Endodermal cell (in vitro differentiated cells): ENCODE measurements around the gene OR10G8. TPM values are rescaled to one million over a fixed set of nuclear protein-coding genes. Genes with fewer than 3 reads are reported as not detected.

ENCODE experiments used
- DNase-seq: peaks from one replicate; pipeline ENCODE4 v3.0.0-alpha.2; 2017
- H3K27ac ChIP-seq: 2 replicates; pipeline ENCODE4 v1.5.1; 2013; ENCODE audit warnings: mild to moderate bottlenecking, low read depth, low read length, moderate library complexity
- H3K27me3 ChIP-seq: 2 replicates; pipeline ENCODE4 v1.6.1; 2013; ENCODE audit warnings: mild to moderate bottlenecking, low read length, moderate library complexity; ENCODE audit not compliant: insufficient read depth, control insufficient read depth, poor library complexity, severe bottlenecking
- H3K36me3 ChIP-seq: 2 replicates; pipeline ENCODE4 v1.7.0; 2013; ENCODE audit warnings: mild to moderate bottlenecking, low read length, moderate library complexity; ENCODE audit not compliant: control insufficient read depth, insufficient read depth
- H3K4me1 ChIP-seq: one replicate; pipeline ENCODE4 v1.7.0; 2013; ENCODE audit warnings: low read length; ENCODE audit not compliant: control insufficient read depth, insufficient read depth
- H3K4me3 ChIP-seq: 2 replicates; pipeline ENCODE4 v1.5.1; 2013; ENCODE audit warnings: mild to moderate bottlenecking, low read length, moderate library complexity
- H3K9ac ChIP-seq: 2 replicates; pipeline ENCODE4 v1.6.1; 2013; ENCODE audit warnings: mild to moderate bottlenecking, low read length, moderate library complexity; ENCODE audit not compliant: poor library complexity, severe bottlenecking; ENCODE audit errors: extremely low read depth
- H3K9me3 ChIP-seq: 2 replicates; pipeline ENCODE4 v1.6.1; 2013; ENCODE audit warnings: mild to moderate bottlenecking, low read length, moderate library complexity; ENCODE audit not compliant: control insufficient read depth
- H3K27ac Mint-ChIP-seq: 2 replicates; pipeline ENCODE4 v1.8.0; 2020; ENCODE audit warnings: mixed read lengths
- H3K27me3 Mint-ChIP-seq: 2 replicates; pipeline ENCODE4 v1.8.0; 2021; ENCODE audit warnings: mild to moderate bottlenecking, mixed read lengths; ENCODE audit not compliant: insufficient read depth
- H3K36me3 Mint-ChIP-seq: 2 replicates; pipeline ENCODE4 v1.8.0; 2020; ENCODE audit warnings: low read depth, mixed read lengths
- H3K4me1 Mint-ChIP-seq: 2 replicates; pipeline ENCODE4 v1.8.0; 2020; ENCODE audit warnings: mixed read lengths
- H3K4me3 Mint-ChIP-seq: 2 replicates; pipeline ENCODE4 v1.8.0; 2020; ENCODE audit warnings: mild to moderate bottlenecking, moderate library complexity, mixed read lengths
- H3K9me3 Mint-ChIP-seq: 2 replicates; pipeline ENCODE4 v1.8.0; 2020; ENCODE audit warnings: mild to moderate bottlenecking, mixed read lengths
- CTCF ChIP-seq: fragments of 200-600 bp; sonication (generic); conservative IDR thresholded peaks from 2 replicates; pipeline ENCODE4 v1.5.0; 2021; ENCODE audit warnings: antibody characterized with exemption, mild to moderate bottlenecking
- WGBS, 2 experiments: methylation state at CpG; one replicate each; pipeline versions ENCODE4 v1.1.5 to v1.1.7; 2013; ENCODE audit warnings: missing lambda C conversion rate in 2 of 2, mixed read lengths in 1 of 2; ENCODE audit not compliant: insufficient coverage in 1 of 2, insufficient read length in 1 of 2; 5-methylcytosine and 5-hydroxymethylcytosine counted together
- long read RNA-seq, 4 experiments: library from polyadenylated mRNA in 2 of 4; library from RNA in 1 of 4; library from capped mRNA in 1 of 4; stranded (forward) in 3 of 4; unstranded in 1 of 4; transcript quantifications; one replicate each; pipeline ENCODE4 v2.0.0, GENCODE V29; 2020 to 2021; ENCODE audit warnings: inconsistent platforms in 1 of 4
- polyA plus RNA-seq, 2 experiments: library from polyadenylated mRNA; stranded (reverse); fragments of 50-300 nt; gene quantifications; one replicate each; pipeline ENCODE4 v1.2.3, GENCODE V29; 2013
- total RNA-seq, 2 donors: library from RNA; stranded (reverse); fragmentation: NEBNext Ultra II Directional in 1 of 2; extraction: Animal tissue kit (Norgen Biotek cat#: 25700) in 1 of 2; gene quantifications; 2 replicates in 1 of 2; 3 replicates in 1 of 2; pipeline ENCODE4 v1.2.1, GENCODE V29; 2021

OR10G8 gene, protein sequence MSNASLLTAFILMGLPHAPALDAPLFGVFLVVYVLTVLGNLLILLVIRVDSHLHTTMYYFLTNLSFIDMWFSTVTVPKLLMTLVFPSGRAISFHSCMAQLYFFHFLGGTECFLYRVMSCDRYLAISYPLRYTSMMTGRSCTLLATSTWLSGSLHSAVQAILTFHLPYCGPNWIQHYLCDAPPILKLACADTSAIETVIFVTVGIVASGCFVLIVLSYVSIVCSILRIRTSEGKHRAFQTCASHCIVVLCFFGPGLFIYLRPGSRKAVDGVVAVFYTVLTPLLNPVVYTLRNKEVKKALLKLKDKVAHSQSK
- total RNA-seq: not detected
- polyA plus RNA-seq (2013, experiment 1 of 2): not detected
- not detected for polyA plus RNA-seq (2013, experiment 2 of 2)
- long read RNA-seq, experiment 1: 0 reads
- long read RNA-seq, experiment 2: 0 reads
- long read RNA-seq, experiment 3: 0 reads
- long read RNA-seq, experiment 4: 0 reads

- H3K9ac ChIP-seq: no peak within 1 kb of the TSS
- Mint-ChIP-seq H3K27ac (no peak within 1 kb of the TSS), H3K27me3 (peaks cover 2% of the 10 kb centered on the region), H3K36me3 (no peaks in the 10 kb centered on the region), H3K4me1 (peaks cover 12% of the 10 kb centered on the region), H3K4me3 (no peak within 1 kb of the TSS), H3K9me3 (no peaks in the 10 kb centered on the region)
- TF ChIP-seq CTCF: no peak
- no peaks in the 10 kb centered on the region for H3K36me3 ChIP-seq
- no peaks in the 10 kb centered on the region for H3K9me3 ChIP-seq
- WGBS, 2 experiments: 80 to 88% methylated on average over 1 of the region's 2 CpGs
- no peaks in the 10 kb centered on the region for H3K4me1 ChIP-seq
- no peak within 1 kb of the TSS for H3K4me3 ChIP-seq
- H3K27ac ChIP-seq: no peak within 1 kb of the TSS
- no peak for DNase-seq
- H3K27me3 ChIP-seq: no peaks in the 10 kb centered on the region
These were observed at the start of gene OR10G8 for GRCh38 chr11:124026498-124026897. Gene OR10G8 (plus strand): TSS chr11:124026798. CDS start chr11:124029623, 2,825 bp downstream.

DNA sequence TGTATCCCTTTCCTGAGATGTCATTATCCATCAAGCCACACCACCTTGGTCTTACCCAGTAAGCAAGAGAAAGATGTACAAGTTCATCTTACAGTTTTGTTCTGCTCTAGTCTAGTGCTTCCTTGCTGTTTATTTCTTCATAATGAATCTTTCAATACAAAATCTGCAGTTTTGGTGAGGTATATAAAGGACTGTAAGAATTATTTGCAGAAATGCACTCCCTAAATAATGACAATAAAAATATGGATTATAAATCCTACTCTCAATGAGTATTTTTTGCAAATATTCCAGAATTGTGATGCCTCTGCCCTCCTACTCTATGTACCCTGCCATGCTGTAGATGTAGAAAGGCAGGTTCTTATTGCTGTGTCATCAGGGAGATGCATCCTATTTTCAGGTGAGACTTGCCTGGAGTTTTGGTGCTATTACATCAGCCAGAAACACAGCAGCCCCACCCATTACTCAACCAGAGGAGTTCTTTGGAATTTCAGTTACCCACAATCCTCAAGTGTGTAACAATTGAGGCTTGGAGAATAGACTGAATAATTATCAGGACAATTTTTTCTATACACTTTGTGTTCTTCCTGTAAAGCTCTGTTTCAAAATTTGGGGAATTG is 48.8 kb upstream of the OR10G8 start, which contains the start of gene OR10S1:
Gene OR10S1 (minus strand): TSS at position 51 of the 617 bp plus-strand sequence. CDS start 117 bp downstream, outside the sequence.
- Mint-ChIP-seq H3K4me1 (peaks cover 15% of the 10 kb centered on the region), H3K27ac (no peak within 1 kb of the TSS), H3K27me3 (no peaks in the 10 kb centered on the region), H3K9me3 (peaks cover 15% of the 10 kb centered on the region), H3K4me3 (no peak within 1 kb of the TSS), H3K36me3 (no peaks in the 10 kb centered on the region)
- no peak for TF ChIP-seq CTCF
- H3K9me3 ChIP-seq: peaks cover 8% of the 10 kb centered on the region
- H3K36me3 ChIP-seq: no peaks in the 10 kb centered on the region
- no peak within 1 kb of the TSS for H3K27ac ChIP-seq
- no peaks in the 10 kb centered on the region for H3K27me3 ChIP-seq
- H3K4me1 ChIP-seq: no peaks in the 10 kb centered on the region
- H3K4me3 ChIP-seq: no peak within 1 kb of the TSS
- H3K9ac ChIP-seq: no peak within 1 kb of the TSS
- no peak for DNase-seq

DNA sequence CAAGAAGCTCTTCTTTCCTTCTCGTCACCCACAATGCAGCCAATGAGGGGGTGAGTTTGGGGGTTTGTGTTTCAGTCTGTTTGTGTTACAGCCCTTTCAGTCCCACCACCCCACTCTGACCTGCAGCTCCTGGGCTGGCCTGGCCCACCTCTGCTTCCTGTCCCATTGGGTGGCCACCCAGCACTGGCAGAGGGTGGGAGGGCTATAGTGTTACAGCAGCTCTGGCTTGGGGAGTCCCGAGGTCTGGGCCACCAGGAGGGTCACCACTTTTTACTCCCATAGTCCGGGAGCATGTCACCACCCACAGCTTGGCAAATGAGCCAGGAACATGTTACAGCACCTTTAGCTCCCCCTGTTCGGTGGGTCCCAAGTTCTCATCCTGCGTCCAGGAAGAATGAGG is 47.3 kb upstream of the OR10G8 start:
- Histone ChIP-seq H3K9ac (no peak overlapping the region), H3K9me3 (peaks cover 10% of the 10 kb centered on the region), H3K4me1 (no peaks in the 10 kb centered on the region), H3K27ac (no peak overlapping the region), H3K27me3 (no peaks in the 10 kb centered on the region), H3K4me3 (no peak overlapping the region), H3K36me3 (no peaks in the 10 kb centered on the region)
- no peak for DNase-seq
- Mint-ChIP-seq H3K27me3 (no peaks in the 10 kb centered on the region), H3K4me3 (no peak overlapping the region), H3K27ac (no peak overlapping the region), H3K4me1 (peaks cover 18% of the 10 kb centered on the region), H3K9me3 (peaks cover 16% of the 10 kb centered on the region), H3K36me3 (no peaks in the 10 kb centered on the region)
- 76 to 95% methylated on average over 2 to 4 of the region's 5 CpGs for WGBS, 2 experiments
- no peak for TF ChIP-seq CTCF
